ENCODE data around the gene SNX1. TPM values are rescaled to one million over a fixed set of nuclear protein-coding genes. Genes with fewer than 3 reads are reported as not detected.

The SNX1 gene
- total and polyA plus RNA-seq, 2 of the 8 experiments (the other 6 are each of a cell fraction or from before 2014, with no cell fraction given), result 27.9 to 59.8 TPM

DNA sequence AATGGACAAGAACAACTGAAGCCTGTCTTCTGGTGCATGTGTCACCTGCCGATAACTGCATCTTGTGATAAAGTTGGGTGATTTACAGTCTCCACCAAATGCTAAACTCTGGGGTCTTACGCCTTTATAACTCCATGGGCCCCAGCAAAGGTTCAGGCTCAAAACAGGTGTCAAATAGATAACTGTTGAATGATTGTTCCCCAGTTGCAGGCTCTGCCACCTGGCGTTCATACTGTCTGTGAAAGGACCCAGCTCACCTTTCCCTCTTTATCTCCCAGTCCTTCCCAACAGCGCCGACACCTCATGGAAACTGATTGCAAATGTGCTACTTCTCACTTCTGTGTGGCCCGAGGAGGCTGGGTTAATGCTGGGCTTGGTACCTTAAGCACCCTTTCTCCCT lies 47.5 kb downstream of the SNX1 start:
- Histone ChIP-seq H3K9ac (replicated peaks in 1 of 4; ENCODE audit: extremely low read depth in 1 of 4, low read depth in 3 of 4, low read length in 3 of 4) (no peak overlapping the region), H4K20me1 (replicated peaks in 1 of 2; ENCODE audit: control insufficient read depth in 1 of 2, insufficient read depth in 2 of 2, low read length in 2 of 2) (peaks cover 0 to 3% of the 10 kb centered on the region in 2 experiments), H3K23ac (ENCODE audit: insufficient read length) (no peak overlapping the region), H2AFZ (ENCODE audit: low read length) (no peak overlapping the region), H4K5ac (ENCODE audit: insufficient read length, low read depth, low read length) (no peak overlapping the region), H2AK5ac (ENCODE audit: low read depth, low read length) (no peak overlapping the region), H3K4me1 (replicated peaks in 1 of 4; ENCODE audit: control insufficient read depth in 3 of 4, insufficient read depth in 4 of 4, low read length in 3 of 4) (peaks cover 0 to 6% (median 0%) of the 10 kb centered on the region in 4 experiments; a peak in 1 of 7 replicates), H3K79me1 (ENCODE audit: low read depth, low read length) (no peaks in the 10 kb centered on the region), H2BK15ac (ENCODE audit: low read length) (no peak overlapping the region), H3K9me3 (ENCODE audit: insufficient read depth in 2 of 2, low read depth in 1 of 2, low read length in 1 of 2) (no peaks in the 10 kb centered on the region), H3K14ac (ENCODE audit: insufficient read length) (no peak overlapping the region), H3K4me3 (ENCODE audit: extremely low read depth in 1 of 4, insufficient read depth in 2 of 4, low read depth in 3 of 4, low read length in 4 of 4) (no peak overlapping the region), H3K23me2 (ENCODE audit: low read depth, low read length) (no peaks in the 10 kb centered on the region), H3K36me3 (ENCODE audit: control insufficient read depth in 2 of 4, insufficient read depth in 4 of 4, low read length in 3 of 4) (peaks cover 0 to 5% (median 0%) of the 10 kb centered on the region in 4 experiments; a peak in 2 of 8 replicates), H3K56ac (replicated peaks; ENCODE audit: insufficient read length, low read depth, low read length) (no peak overlapping the region), H3K27ac (ENCODE audit: low read depth, low read length) (no peak overlapping the region), H2BK120ac (replicated peaks; ENCODE audit: low read depth, low read length) (no peak overlapping the region), H2BK12ac (ENCODE audit: low read depth, low read length) (no peak overlapping the region), H4K8ac (ENCODE audit: extremely low read depth, insufficient read depth, low read length) (no peak overlapping the region), H2BK20ac (ENCODE audit: low read length) (no peak overlapping the region), H3K79me2 (ENCODE audit: control insufficient read depth in 1 of 2, insufficient read depth in 2 of 2, low read length in 2 of 2) (no peaks in the 10 kb centered on the region), H3K4ac (replicated peaks; ENCODE audit: insufficient read length, low read depth, low read length) (no peak overlapping the region), H3K18ac (ENCODE audit: extremely low read depth, low read length) (no peak overlapping the region), H4K91ac (replicated peaks; ENCODE audit: insufficient read length, low read length) (no peak overlapping the region), H3K27me3 (replicated peaks in 1 of 4; ENCODE audit: control insufficient read depth in 3 of 4, extremely low read depth in 1 of 4, insufficient read depth in 3 of 4, low read length in 3 of 4) (no peaks in the 10 kb centered on the region), H2BK5ac (ENCODE audit: low read depth, low read length) (no peak overlapping the region; the same call in 1 of the 2 replicates), H3K4me2 (ENCODE audit: insufficient read depth in 1 of 2, low read depth in 2 of 2, low read length in 2 of 2) (no peak overlapping the region)
- DNase-seq (ENCODE audit: low read depth in 1 of 2, low spot score in 2 of 2), result no peak
- TF ChIP-seq, protein P1, sequence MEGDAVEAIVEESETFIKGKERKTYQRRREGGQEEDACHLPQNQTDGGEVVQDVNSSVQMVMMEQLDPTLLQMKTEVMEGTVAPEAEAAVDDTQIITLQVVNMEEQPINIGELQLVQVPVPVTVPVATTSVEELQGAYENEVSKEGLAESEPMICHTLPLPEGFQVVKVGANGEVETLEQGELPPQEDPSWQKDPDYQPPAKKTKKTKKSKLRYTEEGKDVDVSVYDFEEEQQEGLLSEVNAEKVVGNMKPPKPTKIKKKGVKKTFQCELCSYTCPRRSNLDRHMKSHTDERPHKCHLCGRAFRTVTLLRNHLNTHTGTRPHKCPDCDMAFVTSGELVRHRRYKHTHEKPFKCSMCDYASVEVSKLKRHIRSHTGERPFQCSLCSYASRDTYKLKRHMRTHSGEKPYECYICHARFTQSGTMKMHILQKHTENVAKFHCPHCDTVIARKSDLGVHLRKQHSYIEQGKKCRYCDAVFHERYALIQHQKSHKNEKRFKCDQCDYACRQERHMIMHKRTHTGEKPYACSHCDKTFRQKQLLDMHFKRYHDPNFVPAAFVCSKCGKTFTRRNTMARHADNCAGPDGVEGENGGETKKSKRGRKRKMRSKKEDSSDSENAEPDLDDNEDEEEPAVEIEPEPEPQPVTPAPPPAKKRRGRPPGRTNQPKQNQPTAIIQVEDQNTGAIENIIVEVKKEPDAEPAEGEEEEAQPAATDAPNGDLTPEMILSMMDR (IDR thresholded peaks at IDR 0.05; ENCODE audit: control extremely low read depth in 1 of 3, insufficient read depth in 1 of 3, low read depth in 1 of 3, low read length in 3 of 3), result peak in 1 of 3 experiments; percentile 17; a peak in 1 of 4 replicates
- TF ChIP-seq CBX5 (IDR thresholded peaks at IDR 0.05; ENCODE audit: low read depth, low read length) (no peak), EZH2 (IDR thresholded peaks at IDR 0.05; ENCODE audit: low read depth, low read length, severe bottlenecking) (no peak), POU5F1 (IDR thresholded peaks at IDR 0.05; ENCODE audit: low read depth, low read length) (no peak), BCL11A (IDR thresholded peaks at IDR 0.05; ENCODE audit: low read depth in 2 of 2, low read length in 2 of 2) (no peak)
- FAIRE-seq, result no peak
- ChIA-PET POLR2A (ENCODE audit: partially characterized antibody) (interaction anchor here (2.6 kb wide), 1 partner anchor 9 kb away, joined by 7 read pairs; no protein-coding TSS in a partner anchor), CTCF (ENCODE audit: partially characterized antibody) (interaction anchor here (0.5 to 4.1 kb wide), 7 partner anchors 9 to 269 kb away, joined by 3 to 18 read pairs (median 4); no protein-coding TSS in a partner anchor)
- 87% methylated on average over 6 of the region's 6 CpGs; no CpG with 5 or more reads in 1 of the 2 experiments for WGBS, 2 experiments (ENCODE audit: extremely low coverage in 1 of 2, insufficient coverage in 1 of 2, insufficient read length in 1 of 2, insufficient replicate concordance in 2 of 2, low coverage in 1 of 2, low lambda C conversion rate in 2 of 2, missing lambda C conversion rate in 1 of 2)

All from H1 (cell line).